PC-3 (cell line): ENCODE data around the gene ITGA8.

ENCODE experiments used
- EZH2phosphoT487 ChIP-seq: fragments of 300-600 bp; sonication (generic); IDR thresholded peaks from 2 replicates; pipeline ENCODE4 v1.6.1; 2018; ENCODE audit warnings: mild to moderate bottlenecking, antibody characterized with exemption, low read length, borderline replicate concordance
- TF ChIP-seq, protein P1 (sequence below): fragments of 300-600 bp; sonication (generic); conservative IDR thresholded peaks from 2 replicates; pipeline ENCODE4 v1.5.1; 2017; ENCODE audit warnings: antibody characterized with exemption, low read depth, mild to moderate bottlenecking, low read length

DNA sequence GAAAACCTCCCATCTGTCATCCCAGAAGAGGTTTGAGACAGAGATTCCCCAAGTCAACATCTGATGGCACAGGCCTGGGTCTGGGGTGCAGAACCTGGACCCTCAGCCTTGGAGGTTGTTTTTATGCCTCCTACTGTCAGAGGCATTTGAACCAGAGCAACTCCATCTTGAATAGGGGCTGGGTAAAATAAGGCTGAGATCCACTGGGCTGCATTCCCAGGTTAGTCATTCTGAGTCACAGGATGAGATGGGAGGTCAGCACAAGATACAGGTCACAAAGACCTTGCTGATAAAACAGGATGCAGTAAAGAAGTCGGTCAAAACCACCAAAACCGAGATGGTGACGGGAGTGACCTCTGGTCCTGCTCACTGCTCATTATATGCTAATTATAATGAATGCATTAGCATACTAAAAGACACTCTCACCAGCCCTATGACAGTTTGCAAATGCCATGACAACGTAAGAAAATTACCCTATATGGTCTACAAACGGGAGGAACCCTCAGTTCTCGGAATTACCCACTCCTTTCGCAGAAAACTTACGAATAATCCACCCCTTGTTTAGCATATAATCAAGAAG, 92.0 kb downstream of the ITGA8 start:
- TF ChIP-seq, protein P1, sequence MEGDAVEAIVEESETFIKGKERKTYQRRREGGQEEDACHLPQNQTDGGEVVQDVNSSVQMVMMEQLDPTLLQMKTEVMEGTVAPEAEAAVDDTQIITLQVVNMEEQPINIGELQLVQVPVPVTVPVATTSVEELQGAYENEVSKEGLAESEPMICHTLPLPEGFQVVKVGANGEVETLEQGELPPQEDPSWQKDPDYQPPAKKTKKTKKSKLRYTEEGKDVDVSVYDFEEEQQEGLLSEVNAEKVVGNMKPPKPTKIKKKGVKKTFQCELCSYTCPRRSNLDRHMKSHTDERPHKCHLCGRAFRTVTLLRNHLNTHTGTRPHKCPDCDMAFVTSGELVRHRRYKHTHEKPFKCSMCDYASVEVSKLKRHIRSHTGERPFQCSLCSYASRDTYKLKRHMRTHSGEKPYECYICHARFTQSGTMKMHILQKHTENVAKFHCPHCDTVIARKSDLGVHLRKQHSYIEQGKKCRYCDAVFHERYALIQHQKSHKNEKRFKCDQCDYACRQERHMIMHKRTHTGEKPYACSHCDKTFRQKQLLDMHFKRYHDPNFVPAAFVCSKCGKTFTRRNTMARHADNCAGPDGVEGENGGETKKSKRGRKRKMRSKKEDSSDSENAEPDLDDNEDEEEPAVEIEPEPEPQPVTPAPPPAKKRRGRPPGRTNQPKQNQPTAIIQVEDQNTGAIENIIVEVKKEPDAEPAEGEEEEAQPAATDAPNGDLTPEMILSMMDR = no peak
- TF ChIP-seq EZH2phosphoT487 = no peak
